Hepatocyte (in vitro differentiated cells): Measurements from ENCODE around the gene LINC00237. TPM values are rescaled to one million over a fixed set of nuclear protein-coding genes. Genes with fewer than 3 reads are reported as not detected.

ENCODE experiments used
- DNase-seq: peaks from one replicate; pipeline ENCODE4 v3.0.0-alpha.2; 2016; ENCODE audit warnings: low spot score
- H2AFZ ChIP-seq: fragments of 200-600 bp; sonication (generic); 2 replicates; pipeline ENCODE4 v1.6.0; 2016; ENCODE audit warnings: antibody characterized with exemption, mild to moderate bottlenecking
- H3K27ac ChIP-seq: fragments of 200-600 bp; sonication (generic); 2 replicates; pipeline ENCODE4 v1.5.1; 2016; ENCODE audit warnings: mild to moderate bottlenecking
- H3K27me3 ChIP-seq: fragments of 200-600 bp; sonication (generic); 2 replicates; pipeline ENCODE4 v1.6.1; 2016
- H3K36me3 ChIP-seq: fragments of 200-600 bp; sonication (generic); replicated peaks from 2 replicates; pipeline ENCODE4 v1.5.1; 2016; ENCODE audit warnings: low read depth; ENCODE audit not compliant: insufficient read depth
- H3K4me1 ChIP-seq: fragments of 200-600 bp; sonication (generic); 2 replicates; pipeline ENCODE4 v1.5.1; 2016; ENCODE audit warnings: mild to moderate bottlenecking, moderate library complexity; ENCODE audit not compliant: insufficient read depth
- H3K4me2 ChIP-seq: fragments of 200-600 bp; sonication (generic); 2 replicates; pipeline ENCODE4 v1.6.0; 2016
- H3K4me3 ChIP-seq: fragments of 200-600 bp; sonication (generic); 2 replicates; pipeline ENCODE4 v1.5.1; 2016; ENCODE audit warnings: mild to moderate bottlenecking
- H3K79me2 ChIP-seq: fragments of 200-600 bp; sonication (generic); 2 replicates; pipeline ENCODE4 v1.6.0; 2017; ENCODE audit warnings: mild to moderate bottlenecking
- H3K9me2 ChIP-seq: fragments of 200-600 bp; sonication (generic); replicated peaks from 2 replicates; pipeline ENCODE4 v1.6.0; 2017; ENCODE audit warnings: mild to moderate bottlenecking; ENCODE audit not compliant: insufficient read depth
- H3K9me3 ChIP-seq: fragments of 200-600 bp; sonication (generic); 2 replicates; pipeline ENCODE4 v1.5.1; 2016; ENCODE audit warnings: low read depth, mild to moderate bottlenecking
- H4K20me1 ChIP-seq: fragments of 200-600 bp; sonication (generic); 2 replicates; pipeline ENCODE4 v1.6.0; 2016; ENCODE audit warnings: mild to moderate bottlenecking; ENCODE audit not compliant: insufficient read depth, poor library complexity, severe bottlenecking
- CTCF ChIP-seq: fragments of 200-600 bp; sonication (generic); IDR thresholded peaks from 2 replicates; pipeline ENCODE4 v1.5.1; 2016; ENCODE audit warnings: antibody characterized with exemption, mild to moderate bottlenecking; ENCODE audit not compliant: poor library complexity
- EZH2 ChIP-seq: fragments of 200-600 bp; sonication (generic); IDR thresholded peaks from 2 replicates; pipeline ENCODE4 v1.6.1; 2016; ENCODE audit warnings: antibody characterized with exemption, mild to moderate bottlenecking, borderline replicate concordance
- EZH2phosphoT487 ChIP-seq: fragments of 200-600 bp; sonication (generic); IDR thresholded peaks from one replicate; pipeline ENCODE4 v1.6.1; 2018; ENCODE audit warnings: antibody characterized with exemption, mild to moderate bottlenecking, low read depth, moderate library complexity; ENCODE audit not compliant: unreplicated experiment, severe bottlenecking
- WGBS: methylation state at CpG from one replicate; pipeline ENCODE4 v1.1.6; 2016; ENCODE audit warnings: low lambda C conversion rate; ENCODE audit errors: missing lambda C conversion rate; 5-methylcytosine and 5-hydroxymethylcytosine counted together
- polyA plus RNA-seq: library from polyadenylated mRNA; unstranded; fragments of >200 nt; fragmentation: Nextera tagmentation; extraction: Ambion mirVana; gene quantifications from 2 replicates; pipeline ENCODE4 v1.2.1, GENCODE V29; 2016
- total RNA-seq: library from RNA; depleted of rRNA; stranded (reverse); fragments of >200 nt; gene quantifications from 2 replicates; pipeline ENCODE4 v1.2.3, GENCODE V29; 2014

LINC00237 gene
- total and polyA plus RNA-seq, 2 experiments from 2014 or later, result not detected

- Histone ChIP-seq H3K27ac (no peak overlapping the region), H3K79me2 (no peaks in the 10 kb centered on the region), H2AFZ (no peak overlapping the region), H3K36me3 (no peaks in the 10 kb centered on the region), H3K4me3 (no peak overlapping the region), H3K27me3 (no peaks in the 10 kb centered on the region), H4K20me1 (no peaks in the 10 kb centered on the region), H3K4me1 (no peaks in the 10 kb centered on the region), H3K9me3 (no peaks in the 10 kb centered on the region), H3K9me2 (no peaks in the 10 kb centered on the region), H3K4me2 (no peak overlapping the region)
- 90% methylated on average over 5 of the region's 5 CpGs for WGBS
- DNase-seq, result no peak
- TF ChIP-seq EZH2 (no peak), CTCF (no peak), EZH2phosphoT487 (no peak)
Observed at GRCh38 chr20:21151791-21152190, 45.6 kb upstream of the LINC00237 start.

GRCh38 chr20:21149344-21149743, 43.2 kb upstream of the LINC00237 start:
- no peaks in the 10 kb centered on the region for H3K27me3 ChIP-seq
- no peaks in the 10 kb centered on the region for H3K79me2 ChIP-seq
- no peak overlapping the region for H3K4me3 ChIP-seq
- H3K36me3 ChIP-seq, result no peaks in the 10 kb centered on the region
- H3K4me2 ChIP-seq, result no peak overlapping the region
- H3K27ac ChIP-seq, result no peak overlapping the region
- H4K20me1 ChIP-seq, result no peaks in the 10 kb centered on the region
- H3K4me1 ChIP-seq, result no peaks in the 10 kb centered on the region
- 84% methylated on average over 9 of the region's 9 CpGs for WGBS
- no peaks in the 10 kb centered on the region for H3K9me3 ChIP-seq
- TF ChIP-seq CTCF (no peak), EZH2phosphoT487 (no peak), EZH2 (no peak)
- H2AFZ ChIP-seq, result no peak overlapping the region
- no peaks in the 10 kb centered on the region for H3K9me2 ChIP-seq
- DNase-seq, result no peak

GRCh38 chr20:21147593-21147992, 41.4 kb upstream of the LINC00237 start:
- Histone ChIP-seq H3K4me2 (no peak overlapping the region), H3K79me2 (no peaks in the 10 kb centered on the region), H3K27me3 (no peaks in the 10 kb centered on the region), H3K9me3 (no peaks in the 10 kb centered on the region), H2AFZ (no peak overlapping the region), H3K27ac (no peak overlapping the region), H3K36me3 (no peaks in the 10 kb centered on the region), H3K4me3 (no peak overlapping the region), H4K20me1 (no peaks in the 10 kb centered on the region), H3K9me2 (no peaks in the 10 kb centered on the region), H3K4me1 (no peaks in the 10 kb centered on the region)
- 70% methylated on average over 1 of the region's 1 CpG for whole genome bisulfite sequencing
- TF ChIP-seq EZH2phosphoT487, result no peak
- no peak for TF ChIP-seq CTCF
- no peak for TF ChIP-seq EZH2
- DNase-seq, result no peak

GRCh38 chr20:21146215-21146614, 40.1 kb upstream of the LINC00237 start:
- H3K36me3 ChIP-seq, result no peaks in the 10 kb centered on the region
- H3K4me2 ChIP-seq, result no peak overlapping the region
- 86% methylated on average over 4 of the region's 4 CpGs for WGBS
- no peak overlapping the region for H3K4me3 ChIP-seq
- H3K9me2 ChIP-seq, result no peaks in the 10 kb centered on the region
- TF ChIP-seq EZH2, result no peak
- H2AFZ ChIP-seq, result no peak overlapping the region
- no peak overlapping the region for H3K27ac ChIP-seq
- no peaks in the 10 kb centered on the region for H3K79me2 ChIP-seq
- H3K9me3 ChIP-seq, result no peaks in the 10 kb centered on the region
- no peaks in the 10 kb centered on the region for H4K20me1 ChIP-seq
- H3K4me1 ChIP-seq, result no peaks in the 10 kb centered on the region
- DNase-seq, result no peak
- H3K27me3 ChIP-seq, result no peaks in the 10 kb centered on the region
